Endothelial cell of umbilical vein (primary cell): ENCODE data around the gene ITPR2. TPM values are rescaled to one million over a fixed set of nuclear protein-coding genes. Genes with fewer than 3 reads are reported as not detected.

Experiments
- BruUV-seq: library from RNA; stranded (reverse); fragments of 400-500 nt; replicated peaks from 2 replicates; lab custom pipeline; 2021; lab: Mats Ljungman, UMichigan
- CTCF ChIA-PET: fragments of 300-600, 350-600 bp; sonication (Branson Sonifier 250); formaldehyde crosslinking; loops from one replicate; lab custom pipeline; 2021; ENCODE audit warnings: antibody characterized with exemption, inconsistent platforms; lab: Charles Lee
- POLR2A ChIA-PET: fragments of 300-600, 350-600 bp; sonication (Branson Sonifier 250); formaldehyde crosslinking; loops from one replicate; lab custom pipeline; 2021; ENCODE audit warnings: antibody characterized with exemption, inconsistent platforms; lab: Charles Lee
- DNase-seq: peaks from one replicate; pipeline ENCODE4 v3.0.0-alpha.2; 2011; ENCODE audit warnings: low read depth, low spot score
- FAIRE-seq: peaks from 2 replicates; lab custom pipeline; 2011; peaks lifted over from hg19 to GRCh38; lab: Jason Lieb, UNC
- H2AFZ ChIP-seq: 2 replicates; pipeline ENCODE4 v1.6.0; 2012; ENCODE audit warnings: low read depth, low read length, control low read depth, inconsistent platforms
- H3K27ac ChIP-seq: 2 replicates; pipeline ENCODE4 v1.5.1; 2011; ENCODE audit warnings: low read depth, mild to moderate bottlenecking, control low read depth, low read length, moderate library complexity; ENCODE audit not compliant: insufficient read depth
- H3K27me3 ChIP-seq, 2 experiments: 2 replicates each; pipeline versions ENCODE4 v1.6.0 to v1.6.1; 2011; ENCODE audit warnings: low read length in 2 of 2, mixed read lengths in 1 of 2; ENCODE audit not compliant: control insufficient read depth in 2 of 2, insufficient read depth in 2 of 2
- H3K36me3 ChIP-seq, 2 experiments: 2 replicates in 1 of 2; 3 replicates in 1 of 2; pipeline ENCODE4 v1.5.1; 2011; ENCODE audit warnings: low read length in 2 of 2, mild to moderate bottlenecking in 1 of 2, moderate library complexity in 1 of 2; ENCODE audit not compliant: control insufficient read depth in 2 of 2, insufficient read depth in 2 of 2; ENCODE audit errors: extremely low read depth in 1 of 2
- H3K4me1 ChIP-seq: 3 replicates; pipeline ENCODE4 v1.5.1; 2011; ENCODE audit warnings: mild to moderate bottlenecking, low read length; ENCODE audit not compliant: control insufficient read depth, insufficient read depth; ENCODE audit errors: extremely low read depth
- H3K4me2 ChIP-seq: 2 replicates; pipeline ENCODE4 v1.6.1; 2011; ENCODE audit warnings: low read length, control low read depth, mixed read lengths; ENCODE audit not compliant: insufficient read depth
- H3K4me3 ChIP-seq, 3 experiments: fragments of 200-600 bp in 1 of 3; sonication (generic), shearing (Covaris generic) in 1 of 3; replicated peaks in 1 of 3; 2 replicates each; pipeline ENCODE4 v1.5.1; 2011 to 2016; ENCODE audit warnings: control low read depth in 3 of 3, low read length in 3 of 3, mild to moderate bottlenecking in 2 of 3, inconsistent platforms in 1 of 3, low read depth in 1 of 3, moderate library complexity in 1 of 3; ENCODE audit not compliant: insufficient read depth in 1 of 3
- H3K79me2 ChIP-seq: 2 replicates; pipeline ENCODE4 v1.6.0; 2012; ENCODE audit warnings: low read length, inconsistent platforms; ENCODE audit not compliant: control insufficient read depth, insufficient read depth
- H3K9ac ChIP-seq: replicated peaks from 2 replicates; pipeline ENCODE3; 2011; ENCODE audit warnings: low read length, control low read depth; ENCODE audit not compliant: insufficient read depth; ENCODE audit errors: extremely low read depth
- H3K9me1 ChIP-seq: replicated peaks from 3 replicates; pipeline ENCODE4 v1.6.0; 2011; ENCODE audit warnings: mild to moderate bottlenecking, low read length; ENCODE audit not compliant: control insufficient read depth, insufficient read depth; ENCODE audit errors: extremely low read depth
- H3K9me3 ChIP-seq: replicated peaks from 2 replicates; pipeline ENCODE4 v1.5.1; 2012; ENCODE audit warnings: low read length, inconsistent platforms; ENCODE audit not compliant: control insufficient read depth, insufficient read depth
- H4K20me1 ChIP-seq: replicated peaks from 2 replicates; pipeline ENCODE3; 2011; ENCODE audit warnings: mild to moderate bottlenecking, low read length; ENCODE audit not compliant: control insufficient read depth, insufficient read depth; ENCODE audit errors: extremely low read depth
- CTCF ChIP-seq, 2 donors: IDR thresholded peaks; 1 replicate in 1 of 2; 2 replicates in 1 of 2; pipeline ENCODE4 v1.5.1; 2011; ENCODE audit warnings: low read length in 2 of 2, mild to moderate bottlenecking in 2 of 2, moderate library complexity in 2 of 2, control low read depth in 1 of 2, inconsistent platforms in 1 of 2, low read depth in 1 of 2; ENCODE audit not compliant: insufficient read depth in 1 of 2; ENCODE audit errors: extremely low read depth in 1 of 2
- EZH2 ChIP-seq: IDR thresholded peaks from 2 replicates; pipeline ENCODE4 v1.6.1; 2012; ENCODE audit warnings: borderline replicate concordance, low read depth, mild to moderate bottlenecking, moderate library complexity, low read length, inconsistent platforms; ENCODE audit not compliant: severe bottlenecking
- FOS ChIP-seq: IDR thresholded peaks from 2 replicates; pipeline ENCODE4 v1.6.1; 2011; ENCODE audit warnings: mild to moderate bottlenecking, low read length, moderate library complexity, borderline replicate concordance; ENCODE audit not compliant: insufficient read depth
- GATA2 ChIP-seq: IDR thresholded peaks from 2 replicates; pipeline ENCODE4 v1.7.0; 2011; ENCODE audit warnings: low read depth, mild to moderate bottlenecking, moderate library complexity, mixed read lengths, low read length; ENCODE audit not compliant: insufficient read length, insufficient read depth
- JUN ChIP-seq: IDR thresholded peaks from 2 replicates; pipeline ENCODE4 v1.6.1; 2011; ENCODE audit warnings: borderline replicate concordance, low read depth; ENCODE audit not compliant: insufficient read length, insufficient read depth
- MAX ChIP-seq: IDR thresholded peaks from 2 replicates; pipeline ENCODE4 v1.6.1; 2011; ENCODE audit not compliant: insufficient read depth, insufficient read length
- MYC ChIP-seq: IDR thresholded peaks from one replicate; pipeline ENCODE4 v1.6.1; 2011; ENCODE audit warnings: mild to moderate bottlenecking, low read depth, low read length
- POLR2A ChIP-seq: IDR thresholded peaks from 2 replicates; pipeline ENCODE4 v1.6.1; 2012; ENCODE audit warnings: low read depth, mild to moderate bottlenecking, control low read depth, low read length
- POLR2AphosphoS5 ChIP-seq: IDR thresholded peaks from 2 replicates; pipeline ENCODE4 v1.6.1; 2012; ENCODE audit warnings: low read depth, mild to moderate bottlenecking, control low read depth, low read length, moderate library complexity; ENCODE audit not compliant: insufficient read depth
- dilution Hi-C: fragments of 300-500 bp; cut with MboI; formaldehyde crosslinking; loops from one replicate; pipeline ENCODE4 v1.15.0; 2019; ENCODE audit warnings: low sequenced_read_pairs; ENCODE audit not compliant: extremely low pct_ligation_motif_present
- intact Hi-C: fragments of 100-400 bp; cut with micrococcal nuclease; formaldehyde crosslinking; loops from one replicate; pipeline ENCODE4 v1.10.0; 2022
- polyA plus RNA-seq, 4 experiments: library from polyadenylated mRNA; depleted of rRNA in 3 of 4; stranded (reverse) in 3 of 4; unstranded in 1 of 4; fragments of >200 nt; gene quantifications; 2 replicates each; pipeline versions ENCODE4 v1.2.1 to v1.2.3, GENCODE V29; 2011 to 2012; ENCODE audit warnings: missing spikeins in 1 of 4
- total RNA-seq: library from RNA; stranded (reverse); gene quantifications from 2 replicates; pipeline ENCODE4 v1.2.3, GENCODE V29; 2021

ITPR2 gene
- total and polyA plus RNA-seq, 2 donors (not counting 3 experiments of a cell fraction or from before 2014, with no cell fraction given) = 16.2 to 86.8 TPM

- ChIA-PET CTCF (interaction anchor here (1.2 kb wide), 1 partner anchor 14 kb away, joined by 4 read pairs; no protein-coding TSS in a partner anchor), POLR2A (no interaction called here)
- no peak for FAIRE-seq
- H3K9me1 ChIP-seq = no peaks in the 10 kb centered on the region
- no peaks in the 10 kb centered on the region for H3K79me2 ChIP-seq
- H3K27me3 ChIP-seq = no peaks in the 10 kb centered on the region
- H3K36me3 ChIP-seq = no peaks in the 10 kb centered on the region
- no peaks in the 10 kb centered on the region for H3K4me1 ChIP-seq
- no peaks in the 10 kb centered on the region for H4K20me1 ChIP-seq
- dilution Hi-C loops = no loop called here
- intact Hi-C loops = loop anchor here (10.0 kb wide), 1 partner anchor 404 kb away; the partner anchor contains the start of gene BHLHE41
- peaks cover 2% of the 10 kb centered on the region for H3K9me3 ChIP-seq
- H3K4me3 ChIP-seq = no peak overlapping the region
- no TSS peak for BruUV-seq
- H3K27ac ChIP-seq = no peak overlapping the region
- TF ChIP-seq POLR2AphosphoS5 = no peak
- no peak for TF ChIP-seq CTCF (IDR thresholded peaks at IDR 0.05; ENCODE audit: extremely low read depth in 1 of 2, insufficient read depth in 1 of 2, low read depth in 1 of 2, low read length in 2 of 2)
- TF ChIP-seq FOS = no peak
- no peak for TF ChIP-seq GATA2
- TF ChIP-seq EZH2 = no peak
- TF ChIP-seq POLR2A = no peak
- TF ChIP-seq JUN = no peak
- TF ChIP-seq MAX = no peak
- no peak for TF ChIP-seq MYC
- no peak overlapping the region for H3K4me2 ChIP-seq
- no peak for DNase-seq
- H3K9ac ChIP-seq = no peak overlapping the region
- no peak overlapping the region for H2AFZ ChIP-seq
These were observed 304.1 kb downstream of the ITPR2 start for GRCh38 chr12:26528943-26529342.
